Transverse colon (tissue), 4 donors: ENCODE results near the gene TANK. TPM values are rescaled to one million over a fixed set of nuclear protein-coding genes. Genes with fewer than 3 reads are reported as not detected.
A peak's percentile ranks its signal among the peaks of the same experiment; 100 is the strongest.

Source experiments
- DNase-seq: peaks from one replicate; pipeline ENCODE4 v3.0.0-alpha.2; 2019
- H3K27ac ChIP-seq, 4 donors: fragments of 200-600 bp; sonication (generic); 2 replicates each; pipeline ENCODE4 v1.5.1; 2016 to 2018; ENCODE audit warnings: inconsistent platforms in 4 of 4
- H3K27me3 ChIP-seq: fragments of 200-600 bp; sonication (generic); 2 replicates; pipeline ENCODE4 v1.5.1; 2017; ENCODE audit warnings: inconsistent platforms
- H3K36me3 ChIP-seq, 4 donors: fragments of 200-600 bp; sonication (generic); 2 replicates each; pipeline ENCODE4 v1.5.1; 2017 to 2019; ENCODE audit warnings: inconsistent platforms in 4 of 4
- H3K4me1 ChIP-seq, 4 donors: fragments of 200-600 bp; sonication (generic); 2 replicates each; pipeline ENCODE4 v1.5.1; 2017 to 2020; ENCODE audit warnings: inconsistent platforms in 4 of 4
- H3K4me3 ChIP-seq, 4 donors: fragments of 200-600 bp; sonication (generic); 1 replicate in 1 of 4; 2 replicates in 3 of 4; pipeline versions ENCODE4 v1.5.1 to v1.6.1; 2017 to 2019; ENCODE audit warnings: inconsistent platforms in 4 of 4
- H3K9me3 ChIP-seq, 2 donors: fragments of 200-600 bp; sonication (generic); 2 replicates each; pipeline ENCODE4 v1.5.1; 2017 to 2019; ENCODE audit warnings: inconsistent platforms in 2 of 2
- EP300 ChIP-seq: sonication (generic); formaldehyde crosslinking; IDR thresholded peaks from one replicate; pipeline ENCODE4 v1.6.1; 2017; ENCODE audit warnings: antibody characterized with exemption, low read depth
- POLR2A ChIP-seq: fragments of 450-650 bp; IDR thresholded peaks from one replicate; pipeline ENCODE4 v1.6.1; 2016; ENCODE audit warnings: antibody characterized with exemption, mild to moderate bottlenecking, moderate library complexity
- POLR2AphosphoS5 ChIP-seq, 3 donors: sonication (generic); formaldehyde crosslinking; IDR thresholded peaks; one replicate each; pipeline ENCODE4 v1.6.1; 2016; ENCODE audit warnings: antibody characterized with exemption in 3 of 3
- WGBS, 2 donors: methylation state at CpG; one replicate each; pipeline ENCODE4 v1.1.5; 2018; ENCODE audit warnings: low coverage in 1 of 2; 5-methylcytosine and 5-hydroxymethylcytosine counted together
- in situ Hi-C, 4 donors: fragments of 200-750 bp; cut with MboI; loops; one replicate each; pipeline versions ENCODE4 v1.15.0 to v1.15.1; 2017; ENCODE audit warnings: low sequenced_read_pairs in 3 of 4, low pct_ligation_motif_present in 1 of 4, low pct_unique_long_range_greater_than_20kb in 1 of 4
- intact Hi-C: fragments of 100-400 bp; cut with DNase I; formaldehyde crosslinking; loops from one replicate; pipeline ENCODE4 v1.15.1; 2023; ENCODE audit warnings: low total_unique reads
- total RNA-seq, 4 donors: library from RNA; depleted of rRNA; stranded (reverse); fragments of >200 nt; gene quantifications; one replicate each; pipeline ENCODE4 v1.1.0, GENCODE V29; 2016
- TF ChIP-seq, protein P1 (sequence below), 5 experiments: fragments of 200-600 bp in 3 of 5; fragments of 450-650 bp in 2 of 5; sonication (generic) in 3 of 5; IDR thresholded peaks; 1 replicate in 2 of 5; 2 replicates in 3 of 5; pipeline ENCODE4 v1.5.1; 2016 to 2017; ENCODE audit warnings: antibody characterized with exemption in 5 of 5, inconsistent platforms in 3 of 5, mild to moderate bottlenecking in 2 of 5, moderate library complexity in 1 of 5

Gene TANK
- total RNA-seq, 4 donors from 2014 or later, result 35.0 to 107 (median 58.0) TPM

DNA sequence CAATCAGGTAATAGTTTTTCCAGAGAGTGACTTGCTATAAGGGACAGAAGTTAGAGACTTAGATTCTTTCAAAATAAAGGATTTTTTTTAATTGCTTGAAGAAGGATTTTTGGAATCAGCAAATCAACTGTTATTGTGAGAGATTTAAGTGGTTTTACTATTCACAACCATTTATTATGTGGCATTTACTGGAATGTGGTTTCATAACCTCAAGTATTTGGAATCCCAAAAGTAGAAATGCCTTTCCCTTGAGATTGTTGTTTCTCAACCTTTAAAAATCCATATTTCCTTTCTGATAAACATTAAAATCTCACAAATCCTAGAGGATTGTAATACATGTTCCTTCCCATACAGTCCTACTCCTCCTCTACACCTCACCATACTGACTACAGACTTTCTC, 5.0 kb downstream of the TANK start:
- H3K27ac ChIP-seq, result peak overlapping the region in 3 of 4 donors; percentile 1 to 40 (median 33)
- intact Hi-C loops, result no loop called here
- H3K27me3 ChIP-seq, result no peaks in the 10 kb centered on the region
- H3K4me3 ChIP-seq, result no peak overlapping the region
- peaks cover 3 to 52% (median 19%) of the 10 kb centered on the region in 4 donors for H3K4me1 ChIP-seq
- DNase-seq, result no peak
- TF ChIP-seq POLR2AphosphoS5 (IDR thresholded peaks at IDR 0.05) (no peak), EP300 (no peak), POLR2A (no peak)
- TF ChIP-seq, protein P1, sequence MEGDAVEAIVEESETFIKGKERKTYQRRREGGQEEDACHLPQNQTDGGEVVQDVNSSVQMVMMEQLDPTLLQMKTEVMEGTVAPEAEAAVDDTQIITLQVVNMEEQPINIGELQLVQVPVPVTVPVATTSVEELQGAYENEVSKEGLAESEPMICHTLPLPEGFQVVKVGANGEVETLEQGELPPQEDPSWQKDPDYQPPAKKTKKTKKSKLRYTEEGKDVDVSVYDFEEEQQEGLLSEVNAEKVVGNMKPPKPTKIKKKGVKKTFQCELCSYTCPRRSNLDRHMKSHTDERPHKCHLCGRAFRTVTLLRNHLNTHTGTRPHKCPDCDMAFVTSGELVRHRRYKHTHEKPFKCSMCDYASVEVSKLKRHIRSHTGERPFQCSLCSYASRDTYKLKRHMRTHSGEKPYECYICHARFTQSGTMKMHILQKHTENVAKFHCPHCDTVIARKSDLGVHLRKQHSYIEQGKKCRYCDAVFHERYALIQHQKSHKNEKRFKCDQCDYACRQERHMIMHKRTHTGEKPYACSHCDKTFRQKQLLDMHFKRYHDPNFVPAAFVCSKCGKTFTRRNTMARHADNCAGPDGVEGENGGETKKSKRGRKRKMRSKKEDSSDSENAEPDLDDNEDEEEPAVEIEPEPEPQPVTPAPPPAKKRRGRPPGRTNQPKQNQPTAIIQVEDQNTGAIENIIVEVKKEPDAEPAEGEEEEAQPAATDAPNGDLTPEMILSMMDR (IDR thresholded peaks at IDR 0.05), result no peak
- no peaks in the 10 kb centered on the region for H3K9me3 ChIP-seq
- peaks cover 0 to 8% (median 0%) of the 10 kb centered on the region in 4 donors for H3K36me3 ChIP-seq
- in situ Hi-C loops, result no loop called here

DNA sequence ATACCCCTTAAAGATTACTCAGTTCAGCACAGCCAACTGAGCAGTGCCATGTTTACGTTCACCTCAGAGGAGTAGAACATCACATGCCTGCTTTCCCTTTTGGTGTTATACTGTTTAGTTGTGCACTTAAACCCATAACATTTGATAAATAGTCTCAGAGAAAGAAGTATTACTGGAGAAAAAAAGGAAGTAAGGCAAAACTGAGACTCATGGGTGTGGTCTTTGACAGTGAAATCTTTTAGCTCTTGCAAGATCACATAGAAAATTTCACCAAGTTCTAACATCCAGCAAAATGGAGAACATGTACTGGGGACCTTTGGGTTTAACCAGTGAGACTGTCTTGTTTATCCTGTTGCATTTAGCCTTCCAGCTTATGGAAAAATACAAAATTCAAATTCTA, 5.6 kb downstream of the TANK start:
- TF ChIP-seq EP300, result no peak
- TF ChIP-seq POLR2A, result no peak
- no peak for TF ChIP-seq POLR2AphosphoS5 (IDR thresholded peaks at IDR 0.05)
- TF ChIP-seq, protein P1 (IDR thresholded peaks at IDR 0.05), result no peak
- H3K27ac ChIP-seq, result peak overlapping the region in 3 of 4 donors; percentile 1 to 40 (median 33)
- intact Hi-C loops, result no loop called here

DNA sequence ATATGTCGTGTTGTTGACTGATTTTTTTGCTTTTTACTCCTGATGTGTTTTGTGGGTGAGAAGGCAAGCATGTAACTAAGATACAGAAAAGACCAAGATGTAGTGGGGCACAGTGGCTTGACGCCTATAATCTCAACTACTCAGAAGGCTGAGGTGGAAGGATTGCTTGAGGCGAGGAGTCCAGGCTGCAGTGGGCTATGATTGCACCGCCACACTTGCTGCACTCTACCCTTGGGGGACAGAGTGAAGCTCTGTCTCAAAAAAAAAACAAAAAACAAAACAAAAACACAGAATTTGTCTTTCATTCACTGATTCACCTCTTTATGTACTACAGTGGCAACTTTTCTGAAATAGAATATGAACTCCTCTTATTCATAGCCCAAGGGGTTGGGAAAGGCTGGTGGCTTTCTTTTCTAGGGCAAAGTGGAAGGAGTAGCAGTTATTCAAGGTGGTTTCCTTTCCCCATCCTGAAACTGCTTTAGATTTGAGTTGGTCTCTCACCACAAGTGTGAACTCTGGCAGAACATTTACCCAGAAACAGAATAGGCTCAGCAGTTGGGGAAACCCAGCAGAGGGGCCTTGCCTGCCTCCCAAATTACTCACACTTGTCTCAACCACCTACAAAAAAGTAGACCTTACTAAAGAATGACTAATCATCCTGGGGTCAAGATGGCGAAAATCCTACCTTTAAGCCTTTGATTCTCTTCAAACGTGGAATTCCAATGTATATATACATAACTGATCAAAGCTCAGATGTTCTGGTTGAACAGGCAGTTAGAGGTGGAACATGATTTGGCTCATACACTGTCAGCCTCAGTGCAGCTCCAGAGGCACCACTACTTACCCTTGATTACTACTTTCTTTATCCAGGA, 6.5 kb downstream of the TANK start:
- intact Hi-C loops, result no loop called here

More for the DNA sequence above, 5.6 kb downstream of the TANK start:
- H3K4me3 ChIP-seq, result no peak overlapping the region
- in situ Hi-C loops, result no loop called here
- no peaks in the 10 kb centered on the region for H3K9me3 ChIP-seq
- DNase-seq, result no peak
- peaks cover 0 to 8% (median 0%) of the 10 kb centered on the region in 4 donors for H3K36me3 ChIP-seq
- no peaks in the 10 kb centered on the region for H3K27me3 ChIP-seq
- H3K4me1 ChIP-seq, result peaks cover 4 to 58% (median 21%) of the 10 kb centered on the region in 4 donors
- WGBS, 2 donors, result 40 to 69% methylated on average over 1 of the region's 1 CpG

GRCh38 chr2:161169335-161169734, 9.1 kb downstream of the TANK start:
- peaks cover 4 to 37% (median 14%) of the 10 kb centered on the region in 4 donors for H3K4me1 ChIP-seq
- H3K27ac ChIP-seq, result no peak overlapping the region
- WGBS, 2 donors, result 84 to 86% methylated on average over 2 of the region's 2 CpGs
- no peaks in the 10 kb centered on the region for H3K27me3 ChIP-seq
- no peak for DNase-seq
- H3K9me3 ChIP-seq, result no peaks in the 10 kb centered on the region
- no peak overlapping the region for H3K4me3 ChIP-seq
- no peaks in the 10 kb centered on the region for H3K36me3 ChIP-seq
- intact Hi-C loops, result no loop called here
- in situ Hi-C loops, result no loop called here
- TF ChIP-seq, protein P1 (IDR thresholded peaks at IDR 0.05), result no peak
- TF ChIP-seq POLR2A, result no peak
- no peak for TF ChIP-seq POLR2AphosphoS5 (IDR thresholded peaks at IDR 0.05)
- TF ChIP-seq EP300, result no peak

More for the DNA sequence above, 6.5 kb downstream of the TANK start:
- H3K36me3 ChIP-seq, result peaks cover 0 to 8% (median 0%) of the 10 kb centered on the region in 4 donors
- in situ Hi-C loops, result no loop called here
- peaks cover 9 to 61% (median 21%) of the 10 kb centered on the region in 4 donors for H3K4me1 ChIP-seq
- no peaks in the 10 kb centered on the region for H3K9me3 ChIP-seq
- 78 to 98% methylated on average over 4 to 6 of the region's 6 CpGs for WGBS, 2 donors
- DNase-seq, result no peak
- no peaks in the 10 kb centered on the region for H3K27me3 ChIP-seq
- no peak overlapping the region for H3K27ac ChIP-seq
- TF ChIP-seq POLR2A (no peak), POLR2AphosphoS5 (IDR thresholded peaks at IDR 0.05) (no peak), EP300 (no peak)
- TF ChIP-seq, protein P1 (IDR thresholded peaks at IDR 0.05), result no peak
- no peak overlapping the region for H3K4me3 ChIP-seq
